Smooth muscle cell (in vitro differentiated cells): ENCODE data around the gene METTL18. TPM values are rescaled to one million over a fixed set of nuclear protein-coding genes. Genes with fewer than 3 reads are reported as not detected.

ENCODE experiments used
- DNase-seq: peaks from one replicate; lab custom pipeline; 2025; ENCODE audit not compliant: unreplicated experiment; lab: John Stamatoyannopoulos, UW
- H2AFZ ChIP-seq: fragments of 200-600 bp; sonication (generic); 2 replicates; pipeline ENCODE4 v1.6.0; 2016; ENCODE audit warnings: antibody characterized with exemption, low read depth, mild to moderate bottlenecking
- H3F3A ChIP-seq: fragments of 200-600 bp; sonication (generic); 2 replicates; pipeline ENCODE4 v1.6.0; 2017; ENCODE audit warnings: antibody characterized with exemption, low read depth
- H3K27ac ChIP-seq: fragments of 200-600 bp; sonication (generic); 2 replicates; pipeline ENCODE4 v1.5.1; 2016; ENCODE audit warnings: low read depth, mild to moderate bottlenecking
- H3K27me3 ChIP-seq: fragments of 200-600 bp; sonication (generic); 2 replicates; pipeline ENCODE4 v1.6.1; 2016; ENCODE audit warnings: low read depth, mild to moderate bottlenecking
- H3K36me3 ChIP-seq: fragments of 200-600 bp; sonication (generic); 2 replicates; pipeline ENCODE4 v1.5.1; 2016; ENCODE audit warnings: low read depth
- H3K4me1 ChIP-seq: fragments of 200-600 bp; sonication (generic); 2 replicates; pipeline ENCODE4 v1.5.1; 2016; ENCODE audit warnings: low read depth
- H3K4me2 ChIP-seq: fragments of 200-600 bp; sonication (generic); 2 replicates; pipeline ENCODE4 v1.6.0; 2016; ENCODE audit warnings: mild to moderate bottlenecking
- H3K4me3 ChIP-seq: fragments of 200-600 bp; sonication (generic); 2 replicates; pipeline ENCODE4 v1.5.1; 2016; ENCODE audit warnings: mild to moderate bottlenecking
- H3K79me2 ChIP-seq: fragments of 200-600 bp; sonication (generic); 2 replicates; pipeline ENCODE4 v1.6.0; 2016; ENCODE audit warnings: low read depth, mild to moderate bottlenecking
- H3K9ac ChIP-seq: fragments of 200-600 bp; sonication (generic); 2 replicates; pipeline ENCODE4 v1.6.0; 2016; ENCODE audit warnings: low read depth
- H3K9me3 ChIP-seq: fragments of 200-600 bp; sonication (generic); replicated peaks from 2 replicates; pipeline ENCODE4 v1.5.1; 2016; ENCODE audit warnings: low read depth
- H4K20me1 ChIP-seq: fragments of 200-600 bp; sonication (generic); 2 replicates; pipeline ENCODE4 v1.6.0; 2016; ENCODE audit warnings: low read depth
- WGBS: methylation state at CpG from one replicate; pipeline ENCODE4 v1.1.7; 2016; ENCODE audit warnings: low lambda C conversion rate; 5-methylcytosine and 5-hydroxymethylcytosine counted together
- polyA plus RNA-seq: library from polyadenylated mRNA; unstranded; fragments of >200 nt; fragmentation: Nextera tagmentation; extraction: Ambion mirVana; gene quantifications from 2 replicates; pipeline ENCODE4 v1.2.1, GENCODE V29; 2016
- total RNA-seq: library from RNA; depleted of rRNA; stranded (reverse); fragments of >200 nt; gene quantifications from 2 replicates; pipeline ENCODE4 v1.2.3, GENCODE V29; 2014
- TF ChIP-seq, protein P1 (sequence below): fragments of 200-600 bp; sonication (generic); IDR thresholded peaks from 2 replicates; pipeline ENCODE4 v1.5.1; 2017; ENCODE audit warnings: borderline replicate concordance, mild to moderate bottlenecking, antibody characterized with exemption; ENCODE audit not compliant: insufficient read depth, poor library complexity, severe bottlenecking

Gene METTL18
- total RNA-seq (5.2 and 6.1 TPM in 2 replicates), polyA plus RNA-seq (5.2 and 5.4 TPM in 2 replicates)

DNA sequence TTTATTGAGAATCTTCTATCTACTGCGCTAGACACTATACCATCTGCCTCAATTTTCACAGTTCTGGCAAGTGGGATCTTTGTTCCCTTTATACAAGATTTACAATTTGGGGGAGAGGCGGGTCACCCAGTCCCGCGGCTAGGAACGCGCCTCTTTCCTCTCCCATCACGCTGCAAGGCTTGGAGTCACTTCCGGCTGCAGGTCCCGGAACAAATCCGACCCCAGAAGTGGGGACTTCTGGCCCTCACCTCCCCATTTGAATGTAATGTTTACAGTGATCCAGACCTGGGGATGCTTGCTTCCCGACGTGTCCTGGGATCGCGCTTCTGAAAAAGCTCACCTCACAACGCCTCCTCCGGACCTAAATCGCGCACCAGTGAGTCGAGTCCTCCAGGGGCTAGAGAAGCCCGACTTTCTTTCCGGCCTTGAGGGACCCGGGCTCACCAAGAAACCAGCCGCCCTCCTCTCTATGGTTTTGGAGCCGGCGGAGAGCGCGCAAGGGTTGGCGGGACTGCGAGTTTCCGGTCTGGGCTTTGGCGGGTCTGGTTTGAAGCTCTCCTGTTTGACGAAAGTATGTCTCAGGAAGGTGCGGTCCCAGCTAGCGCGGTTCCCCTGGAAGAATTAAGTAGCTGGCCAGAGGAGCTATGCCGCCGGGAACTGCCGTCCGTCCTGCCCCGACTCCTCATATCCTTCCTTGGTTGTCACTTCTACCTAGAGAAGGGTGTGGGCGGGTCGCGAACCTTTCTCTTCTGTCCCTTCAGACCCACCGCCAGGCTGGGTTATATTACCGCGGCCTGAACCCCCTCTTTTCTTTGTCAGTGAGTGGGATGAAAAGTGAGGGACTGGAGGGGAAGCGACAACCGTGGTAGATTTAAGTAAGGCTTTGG lies at the start of gene METTL18:
METTL18 (minus strand) TSS at position 378 of the 887 bp plus-strand sequence. CDS start 1,212 bp downstream, outside the sequence.
- Histone ChIP-seq H3K4me1 (peaks cover 18% of the 10 kb centered on the region), H3K27ac (peak within 1 kb of the TSS; percentile 63), H3K79me2 (peaks cover 37% of the 10 kb centered on the region), H3K27me3 (no peaks in the 10 kb centered on the region), H3K9ac (peak within 1 kb of the TSS; percentile 82), H3F3A (no peaks in the 10 kb centered on the region), H3K4me3 (peak within 1 kb of the TSS; percentile 85), H3K36me3 (no peaks in the 10 kb centered on the region), H4K20me1 (no peaks in the 10 kb centered on the region), H3K9me3 (no peaks in the 10 kb centered on the region), H2AFZ (peak within 1 kb of the TSS; percentile 96), H3K4me2 (peak within 1 kb of the TSS; percentile 95)
- TF ChIP-seq, protein P1, sequence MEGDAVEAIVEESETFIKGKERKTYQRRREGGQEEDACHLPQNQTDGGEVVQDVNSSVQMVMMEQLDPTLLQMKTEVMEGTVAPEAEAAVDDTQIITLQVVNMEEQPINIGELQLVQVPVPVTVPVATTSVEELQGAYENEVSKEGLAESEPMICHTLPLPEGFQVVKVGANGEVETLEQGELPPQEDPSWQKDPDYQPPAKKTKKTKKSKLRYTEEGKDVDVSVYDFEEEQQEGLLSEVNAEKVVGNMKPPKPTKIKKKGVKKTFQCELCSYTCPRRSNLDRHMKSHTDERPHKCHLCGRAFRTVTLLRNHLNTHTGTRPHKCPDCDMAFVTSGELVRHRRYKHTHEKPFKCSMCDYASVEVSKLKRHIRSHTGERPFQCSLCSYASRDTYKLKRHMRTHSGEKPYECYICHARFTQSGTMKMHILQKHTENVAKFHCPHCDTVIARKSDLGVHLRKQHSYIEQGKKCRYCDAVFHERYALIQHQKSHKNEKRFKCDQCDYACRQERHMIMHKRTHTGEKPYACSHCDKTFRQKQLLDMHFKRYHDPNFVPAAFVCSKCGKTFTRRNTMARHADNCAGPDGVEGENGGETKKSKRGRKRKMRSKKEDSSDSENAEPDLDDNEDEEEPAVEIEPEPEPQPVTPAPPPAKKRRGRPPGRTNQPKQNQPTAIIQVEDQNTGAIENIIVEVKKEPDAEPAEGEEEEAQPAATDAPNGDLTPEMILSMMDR: no peak
- DNase-seq: peak; percentile 70
- WGBS: under 1% methylated on average over 48 of the region's 48 CpGs

DNA sequence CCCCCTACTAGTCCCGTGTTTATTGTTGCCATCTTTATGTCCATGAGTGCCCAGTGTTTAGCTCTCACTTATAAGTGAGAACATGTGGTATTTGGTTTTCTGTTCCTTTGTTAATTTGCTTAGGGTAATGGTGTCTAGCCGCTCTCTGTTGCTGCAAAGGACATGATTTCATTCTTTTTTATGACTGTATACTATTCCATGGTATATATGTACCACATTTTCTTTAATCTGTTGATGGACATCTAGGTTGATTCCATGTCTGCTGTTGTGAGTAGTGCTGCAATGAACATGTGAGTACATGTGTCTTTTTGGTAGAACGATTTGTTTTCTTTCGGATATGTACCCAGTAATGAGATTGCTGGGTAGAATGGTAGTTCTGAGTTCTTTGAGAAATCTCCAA lies 44.2 kb upstream of the METTL18 start:
- H3K36me3 ChIP-seq: peaks cover 13% of the 10 kb centered on the region
- H3K4me2 ChIP-seq: no peak overlapping the region
- H3K27ac ChIP-seq: no peak overlapping the region
- TF ChIP-seq, protein P1: no peak
- peaks cover 3% of the 10 kb centered on the region for H3K79me2 ChIP-seq
- no peaks in the 10 kb centered on the region for H3F3A ChIP-seq
- H2AFZ ChIP-seq: no peak overlapping the region
- H4K20me1 ChIP-seq: no peaks in the 10 kb centered on the region
- H3K9ac ChIP-seq: no peak overlapping the region
- WGBS: 73% methylated on average over 4 of the region's 4 CpGs
- H3K4me3 ChIP-seq: no peak overlapping the region
- peaks cover 5% of the 10 kb centered on the region for H3K9me3 ChIP-seq
- H3K4me1 ChIP-seq: no peaks in the 10 kb centered on the region
- DNase-seq: no peak
- H3K27me3 ChIP-seq: no peaks in the 10 kb centered on the region

DNA sequence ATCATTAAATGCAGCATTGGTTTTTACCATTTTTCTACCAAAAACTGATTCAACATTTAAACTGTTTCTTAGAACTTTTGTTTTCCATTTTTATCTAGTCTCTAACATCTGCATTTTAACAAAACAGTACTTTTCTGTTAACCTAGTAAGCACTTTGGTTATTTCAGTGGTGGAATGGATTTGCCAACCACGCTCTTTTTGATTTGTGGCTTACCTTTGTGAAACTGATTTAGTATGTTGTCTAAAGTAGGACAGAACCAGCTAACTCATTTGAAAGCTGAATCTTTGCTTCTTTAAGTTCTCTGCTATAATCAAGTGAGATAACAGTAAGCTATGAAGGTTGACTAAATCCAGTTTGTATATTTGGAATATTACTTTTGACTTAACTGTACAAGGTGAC lies 41.5 kb upstream of the METTL18 start:
- DNase-seq: no peak
- Histone ChIP-seq H3K4me1 (no peaks in the 10 kb centered on the region), H2AFZ (no peak overlapping the region), H3K4me2 (no peak overlapping the region), H3F3A (no peaks in the 10 kb centered on the region), H3K9ac (no peak overlapping the region), H3K79me2 (peaks cover 3% of the 10 kb centered on the region), H3K27me3 (no peaks in the 10 kb centered on the region), H3K4me3 (no peak overlapping the region), H3K27ac (no peak overlapping the region), H4K20me1 (no peaks in the 10 kb centered on the region), H3K9me3 (peaks cover 5% of the 10 kb centered on the region), H3K36me3 (peaks cover 13% of the 10 kb centered on the region)
- WGBS: 98% methylated on average over 1 of the region's 1 CpG
- TF ChIP-seq, protein P1: no peak
